Panc1 (cell line): ENCODE results near the gene CNOT6L. TPM values are rescaled to one million over a fixed set of nuclear protein-coding genes. Genes with fewer than 3 reads are reported as not detected.

ENCODE experiments used
- ATAC-seq: fragments of 200-7000 bp; cut with Tn5 transposase; 2 replicates; pipeline ENCODE4 v1.9.1; 2020; ENCODE audit warnings: mild to moderate bottlenecking, moderate library complexity
- BruUV-seq: library from RNA; stranded (reverse); fragments of 400-500 nt; replicated peaks from 2 replicates; lab custom pipeline; 2021; lab: Mats Ljungman, UMichigan
- CTCF ChIA-PET: fragments of 300-600 bp; sonication (Branson Sonifier 250); formaldehyde crosslinking; loops from one replicate; lab custom pipeline; 2022; ENCODE audit warnings: antibody characterized with exemption; lab: Charles Lee
- POLR2A ChIA-PET: fragments of 300-600 bp; sonication (Branson Sonifier 250); formaldehyde crosslinking; loops from one replicate; lab custom pipeline; 2022; ENCODE audit warnings: antibody characterized with exemption; lab: Charles Lee
- DNase-seq: peaks from one replicate; pipeline ENCODE4 v3.0.0-alpha.2; 2010; ENCODE audit warnings: low read depth, low spot score
- H3K27ac ChIP-seq: 2 replicates; pipeline ENCODE4 v1.5.1; 2011; ENCODE audit warnings: mild to moderate bottlenecking, low read length, inconsistent platforms
- H3K27me3 ChIP-seq: fragments of 200-500 bp; sonication (Bioruptor generic); 2 replicates; pipeline ENCODE4 v1.6.0; 2014; ENCODE audit warnings: low read length, inconsistent platforms; ENCODE audit not compliant: control insufficient read depth, insufficient read depth
- H3K36me3 ChIP-seq: fragments of 200-500 bp; sonication (Bioruptor generic); 2 replicates; pipeline ENCODE4 v1.5.1; 2014; ENCODE audit warnings: inconsistent platforms, mild to moderate bottlenecking, low read length, moderate library complexity; ENCODE audit not compliant: control insufficient read depth, insufficient read depth
- H3K4me1 ChIP-seq: 2 replicates; pipeline ENCODE4 v1.5.1; 2011; ENCODE audit warnings: inconsistent platforms, mild to moderate bottlenecking, low read length, moderate library complexity; ENCODE audit not compliant: control insufficient read depth, insufficient read depth
- H3K4me3 ChIP-seq, 2 experiments: 2 replicates each; pipeline ENCODE4 v1.5.1; 2011 to 2012; ENCODE audit warnings: low read depth in 2 of 2, low read length in 2 of 2, mild to moderate bottlenecking in 2 of 2, inconsistent platforms in 1 of 2, moderate library complexity in 1 of 2
- H3K9me3 ChIP-seq: fragments of 200-500 bp; sonication (Bioruptor generic); 2 replicates; pipeline ENCODE4 v1.5.1; 2014; ENCODE audit warnings: low read depth, mild to moderate bottlenecking, inconsistent platforms, low read length, moderate library complexity; ENCODE audit not compliant: control insufficient read depth, insufficient read depth
- CTCF ChIP-seq: fragments of 450-650 bp; IDR thresholded peaks from 2 replicates; pipeline ENCODE4 v1.5.1; 2017; ENCODE audit warnings: mild to moderate bottlenecking
- POLR2AphosphoS5 ChIP-seq: IDR thresholded peaks from 2 replicates; pipeline ENCODE4 v1.6.1; 2012; ENCODE audit warnings: mild to moderate bottlenecking, low read depth, low read length, moderate library complexity
- REST ChIP-seq, 2 experiments: IDR thresholded peaks; 2 replicates each; pipeline ENCODE4 v1.6.1; 2011 to 2012; ENCODE audit warnings: low read depth in 2 of 2, control low read depth in 1 of 2, low read length in 1 of 2, mild to moderate bottlenecking in 1 of 2, moderate library complexity in 1 of 2; ENCODE audit not compliant: insufficient read depth in 1 of 2
- SIN3A ChIP-seq: IDR thresholded peaks from 2 replicates; pipeline ENCODE4 v1.6.1; 2012; ENCODE audit warnings: low read depth, mild to moderate bottlenecking, low read length, moderate library complexity, borderline replicate concordance; ENCODE audit not compliant: insufficient read depth
- TCF7L2 ChIP-seq: IDR thresholded peaks from 2 replicates; pipeline ENCODE4 v1.6.1; 2011; ENCODE audit warnings: mild to moderate bottlenecking, low read depth, low read length, inconsistent platforms
- in situ Hi-C: cut with HindIII; loops from 2 replicates; pipeline ENCODE4 v1.10.0; 2016; ENCODE audit warnings: low sequenced_read_pairs, low pct_unique_long_range_greater_than_20kb
- intact Hi-C: fragments of 100-400 bp; cut with micrococcal nuclease; formaldehyde crosslinking; loops from one replicate; pipeline ENCODE4 v1.10.0; 2022; ENCODE audit not compliant: unreplicated experiment
- total RNA-seq: library from RNA; stranded (reverse); gene quantifications from one replicate; pipeline ENCODE4 v1.2.1, GENCODE V29; 2021; ENCODE audit not compliant: unreplicated experiment

Gene CNOT6L
- total RNA-seq, 1 experiment from 2014 or later: 18.3 TPM

GRCh38 chr4:77761595-77761994, 57.6 kb downstream of the CNOT6L start:
- in situ Hi-C loops: no loop called here
- intact Hi-C loops: no loop called here
- H3K27me3 ChIP-seq: no peaks in the 10 kb centered on the region

GRCh38 chr4:77758804-77759203, 60.4 kb downstream of the CNOT6L start:
- peaks cover 9% of the 10 kb centered on the region for H3K9me3 ChIP-seq
- no peak overlapping the region for H3K4me3 ChIP-seq
- TF ChIP-seq TCF7L2 (no peak), SIN3A (no peak), REST (IDR thresholded peaks at IDR 0.05; ENCODE audit: insufficient read depth in 1 of 2, low read depth in 2 of 2, low read length in 1 of 2) (no peak), POLR2AphosphoS5 (no peak)
- no peaks in the 10 kb centered on the region for H3K27me3 ChIP-seq
- in situ Hi-C loops: no loop called here
- BruUV-seq: no TSS peak
- DNase-seq (no peak), ATAC-seq (no peak)
- no peaks in the 10 kb centered on the region for H3K4me1 ChIP-seq
- intact Hi-C loops: no loop called here
- no peak overlapping the region for H3K27ac ChIP-seq
- POLR2A ChIA-PET: no interaction called here
- CTCF ChIA-PET: no interaction called here
- H3K36me3 ChIP-seq: no peaks in the 10 kb centered on the region; the same call in 1 of the 2 replicates

More at GRCh38 chr4:77761595-77761994, 57.6 kb downstream of the CNOT6L start:
- no peak for ATAC-seq
- CTCF ChIA-PET: no interaction called here
- TF ChIP-seq SIN3A (no peak), CTCF (no peak), POLR2AphosphoS5 (no peak), TCF7L2 (no peak), REST (IDR thresholded peaks at IDR 0.05; ENCODE audit: insufficient read depth in 1 of 2, low read depth in 2 of 2, low read length in 1 of 2) (no peak)
- H3K36me3 ChIP-seq: no peaks in the 10 kb centered on the region; the same call in 1 of the 2 replicates
- no peaks in the 10 kb centered on the region for H3K4me1 ChIP-seq
- no peak overlapping the region for H3K4me3 ChIP-seq
- POLR2A ChIA-PET: no interaction called here
- BruUV-seq: no TSS peak
- DNase-seq: no peak
- no peak overlapping the region for H3K27ac ChIP-seq
- H3K9me3 ChIP-seq: peaks cover 9% of the 10 kb centered on the region
